Neural progenitor cell (in vitro differentiated cells): ENCODE data around the gene NOPCHAP1.

Source experiments
- CTCF ChIP-seq: fragments of 200-600 bp; sonication (generic); IDR thresholded peaks from 2 replicates; pipeline ENCODE4 v1.5.1; 2017; ENCODE audit warnings: antibody characterized with exemption, mild to moderate bottlenecking
- EZH2 ChIP-seq: fragments of 200-600 bp; sonication (generic); IDR thresholded peaks from 2 replicates; pipeline ENCODE4 v1.6.1; 2017; ENCODE audit warnings: antibody characterized with exemption, mild to moderate bottlenecking, moderate library complexity
- EZH2phosphoT487 ChIP-seq: fragments of 200-600 bp; sonication (generic); IDR thresholded peaks from 2 replicates; pipeline ENCODE4 v1.6.1; 2017; ENCODE audit warnings: antibody characterized with exemption

GRCh38 chr12:105033851-105034250 is 47.7 kb downstream of the NOPCHAP1 start:
- no peak for TF ChIP-seq CTCF
- no peak for TF ChIP-seq EZH2phosphoT487
- TF ChIP-seq EZH2: no peak
